Tibial artery (tissue), 4 donors: Measurements from ENCODE around the gene C19orf47.

ENCODE experiments used
- DNase-seq, 2 donors: peaks; one replicate each; pipeline ENCODE4 v3.0.0-alpha.2; 2019
- H3K27ac ChIP-seq, 2 donors: fragments of 200-600 bp; sonication (generic) in 1 of 2; 1 replicate in 1 of 2; 2 replicates in 1 of 2; pipeline ENCODE4 v1.5.1; 2018 to 2019; ENCODE audit warnings: mild to moderate bottlenecking in 1 of 2
- H3K27me3 ChIP-seq, 2 donors: fragments of 200-600 bp; sonication (generic) in 1 of 2; one replicate each; pipeline versions ENCODE4 v1.5.1 to v1.6.0; 2016 to 2019
- H3K36me3 ChIP-seq, 3 donors: fragments of 200-600 bp; sonication (generic) in 2 of 3; one replicate each; pipeline ENCODE4 v1.5.1; 2016 to 2019; ENCODE audit warnings: mild to moderate bottlenecking in 2 of 3
- H3K4me1 ChIP-seq, 4 donors: fragments of 200-600 bp; sonication (generic) in 2 of 4; 1 replicate in 3 of 4; 2 replicates in 1 of 4; pipeline ENCODE4 v1.5.1; 2016 to 2019
- H3K4me3 ChIP-seq, 2 donors: fragments of 200-600 bp; sonication (generic) in 1 of 2; 1 replicate in 1 of 2; 2 replicates in 1 of 2; pipeline ENCODE4 v1.5.1; 2018 to 2019; ENCODE audit warnings: mild to moderate bottlenecking in 2 of 2
- H3K9me3 ChIP-seq, 3 donors: fragments of 200-600 bp; sonication (generic) in 1 of 3; one replicate each; pipeline ENCODE4 v1.5.1; 2016 to 2019
- intact Hi-C: fragments of 100-400 bp; cut with DNase I; formaldehyde crosslinking; loops from one replicate; pipeline ENCODE4 v1.15.0; 2023; ENCODE audit warnings: low total_unique reads
- TF ChIP-seq, protein P1 (sequence below), 2 experiments: fragments of 200-600 bp in 1 of 2; fragments of 450-650 bp in 1 of 2; IDR thresholded peaks; one replicate each; pipeline ENCODE4 v1.5.1; 2017 to 2019; ENCODE audit warnings: antibody characterized with exemption in 2 of 2, mild to moderate bottlenecking in 1 of 2, moderate library complexity in 1 of 2

Gene C19orf47

DNA sequence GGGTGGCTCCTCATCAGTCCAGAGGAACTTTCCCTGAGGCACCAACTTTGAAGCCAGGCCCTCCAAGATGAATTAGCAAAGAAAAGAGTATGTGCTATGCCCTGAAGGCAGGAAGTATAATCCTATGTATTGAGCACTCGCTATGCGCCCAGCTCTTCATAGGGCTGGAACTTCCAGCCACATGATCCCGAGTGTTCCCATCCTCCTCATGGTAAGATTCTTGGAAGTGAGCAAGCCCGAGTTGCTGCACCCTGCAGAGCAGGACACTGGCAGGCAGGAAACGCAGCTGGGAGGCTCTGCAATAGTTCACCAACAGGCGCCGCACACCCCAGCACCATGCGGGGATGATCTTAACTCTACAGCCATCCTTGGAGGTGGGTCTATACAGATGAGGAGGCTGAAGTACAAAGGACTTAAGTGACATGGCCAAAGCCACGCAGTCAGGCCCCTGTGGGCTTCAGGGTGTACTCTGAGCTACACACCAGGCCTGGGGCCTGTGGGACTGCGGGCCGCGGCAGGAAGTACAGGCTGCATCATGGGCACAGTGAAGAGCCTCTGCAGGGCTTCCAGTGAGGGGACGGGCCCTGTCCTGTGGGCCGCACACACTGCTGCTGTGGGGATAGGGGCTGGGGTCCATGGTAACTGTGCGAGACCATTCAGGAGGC is 25.1 kb downstream of the C19orf47 start:
- Histone ChIP-seq H3K27ac (no peak overlapping the region), H3K9me3 (no peaks in the 10 kb centered on the region), H3K36me3 (peaks cover 74 to 96% (median 87%) of the 10 kb centered on the region in 3 donors), H3K27me3 (no peaks in the 10 kb centered on the region), H3K4me1 (peaks cover 0 to 7% (median 0%) of the 10 kb centered on the region in 4 donors), H3K4me3 (no peak overlapping the region)
- intact Hi-C loops: no loop called here
- no peak for DNase-seq
- TF ChIP-seq, protein P1, sequence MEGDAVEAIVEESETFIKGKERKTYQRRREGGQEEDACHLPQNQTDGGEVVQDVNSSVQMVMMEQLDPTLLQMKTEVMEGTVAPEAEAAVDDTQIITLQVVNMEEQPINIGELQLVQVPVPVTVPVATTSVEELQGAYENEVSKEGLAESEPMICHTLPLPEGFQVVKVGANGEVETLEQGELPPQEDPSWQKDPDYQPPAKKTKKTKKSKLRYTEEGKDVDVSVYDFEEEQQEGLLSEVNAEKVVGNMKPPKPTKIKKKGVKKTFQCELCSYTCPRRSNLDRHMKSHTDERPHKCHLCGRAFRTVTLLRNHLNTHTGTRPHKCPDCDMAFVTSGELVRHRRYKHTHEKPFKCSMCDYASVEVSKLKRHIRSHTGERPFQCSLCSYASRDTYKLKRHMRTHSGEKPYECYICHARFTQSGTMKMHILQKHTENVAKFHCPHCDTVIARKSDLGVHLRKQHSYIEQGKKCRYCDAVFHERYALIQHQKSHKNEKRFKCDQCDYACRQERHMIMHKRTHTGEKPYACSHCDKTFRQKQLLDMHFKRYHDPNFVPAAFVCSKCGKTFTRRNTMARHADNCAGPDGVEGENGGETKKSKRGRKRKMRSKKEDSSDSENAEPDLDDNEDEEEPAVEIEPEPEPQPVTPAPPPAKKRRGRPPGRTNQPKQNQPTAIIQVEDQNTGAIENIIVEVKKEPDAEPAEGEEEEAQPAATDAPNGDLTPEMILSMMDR (IDR thresholded peaks at IDR 0.05): no peak

DNA sequence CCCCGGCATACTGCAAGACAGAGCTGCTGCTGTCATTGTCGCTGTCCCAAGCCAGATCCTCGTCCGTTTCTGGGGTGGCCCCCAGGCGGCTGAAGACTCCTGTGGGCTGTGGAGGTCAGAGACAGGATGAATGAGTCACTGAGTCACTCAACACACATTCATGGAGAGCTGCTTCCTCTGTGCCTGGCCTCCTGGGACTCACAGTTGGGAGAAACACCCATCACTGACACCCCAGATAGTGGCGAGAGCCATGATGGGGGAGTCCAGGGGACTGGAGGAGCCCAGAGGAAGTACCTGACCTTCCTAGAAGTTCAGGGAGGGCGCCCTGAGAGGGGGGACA is 26.0 kb downstream of the C19orf47 start:
- H3K4me1 ChIP-seq: peaks cover 0 to 7% (median 0%) of the 10 kb centered on the region in 4 donors
- intact Hi-C loops: no loop called here
- no peak for DNase-seq

DNA sequence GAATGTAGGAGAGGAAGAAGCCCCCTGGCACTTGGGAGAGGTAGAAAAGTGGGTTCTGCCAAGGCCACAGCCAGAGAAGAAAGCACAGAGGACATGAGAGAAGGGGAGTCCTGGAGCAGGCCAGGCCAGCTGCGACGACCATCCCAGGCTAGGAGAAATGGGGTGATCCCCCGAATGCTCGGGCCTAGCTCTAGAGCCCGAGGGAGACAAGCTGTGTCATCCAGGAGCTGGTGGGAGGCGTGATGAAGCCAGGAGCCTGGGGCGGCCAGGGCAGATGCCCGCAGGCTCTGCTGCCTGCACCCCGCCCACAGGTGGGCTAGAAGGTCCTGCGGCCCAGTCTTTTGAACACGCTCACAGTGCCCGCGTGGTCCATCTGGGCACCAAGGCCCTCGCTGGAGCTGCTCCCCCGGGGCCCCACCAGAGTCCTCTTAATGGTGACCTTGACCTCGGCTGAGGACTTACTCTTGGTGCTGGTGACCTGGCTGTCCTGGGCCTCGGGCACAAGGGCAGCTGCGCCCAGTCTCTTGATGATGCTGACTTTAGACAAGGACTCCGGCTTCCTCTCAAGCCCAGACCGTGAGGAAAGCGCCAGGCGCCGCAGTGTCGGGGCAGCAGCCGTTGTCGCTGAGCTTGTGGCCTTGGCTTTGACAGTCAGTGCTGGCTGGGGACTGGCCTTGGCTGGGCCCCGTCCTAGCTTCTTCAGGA is 26.5 kb downstream of the C19orf47 start:
- TF ChIP-seq, protein P1 (IDR thresholded peaks at IDR 0.05): no peak
- no peak for DNase-seq
- Histone ChIP-seq H3K27me3 (no peaks in the 10 kb centered on the region), H3K36me3 (peaks cover 63 to 95% (median 75%) of the 10 kb centered on the region in 3 donors), H3K4me3 (no peak overlapping the region), H3K27ac (no peak overlapping the region), H3K4me1 (peaks cover 0 to 7% (median 0%) of the 10 kb centered on the region in 4 donors), H3K9me3 (no peaks in the 10 kb centered on the region)
- intact Hi-C loops: no loop called here

More for the DNA sequence above, 26.0 kb downstream of the C19orf47 start:
- no peaks in the 10 kb centered on the region for H3K9me3 ChIP-seq
- TF ChIP-seq, protein P1 (IDR thresholded peaks at IDR 0.05): no peak
- H3K27me3 ChIP-seq: no peaks in the 10 kb centered on the region
- H3K27ac ChIP-seq: no peak overlapping the region
- no peak overlapping the region for H3K4me3 ChIP-seq
- H3K36me3 ChIP-seq: peaks cover 66 to 96% (median 78%) of the 10 kb centered on the region in 3 donors

DNA sequence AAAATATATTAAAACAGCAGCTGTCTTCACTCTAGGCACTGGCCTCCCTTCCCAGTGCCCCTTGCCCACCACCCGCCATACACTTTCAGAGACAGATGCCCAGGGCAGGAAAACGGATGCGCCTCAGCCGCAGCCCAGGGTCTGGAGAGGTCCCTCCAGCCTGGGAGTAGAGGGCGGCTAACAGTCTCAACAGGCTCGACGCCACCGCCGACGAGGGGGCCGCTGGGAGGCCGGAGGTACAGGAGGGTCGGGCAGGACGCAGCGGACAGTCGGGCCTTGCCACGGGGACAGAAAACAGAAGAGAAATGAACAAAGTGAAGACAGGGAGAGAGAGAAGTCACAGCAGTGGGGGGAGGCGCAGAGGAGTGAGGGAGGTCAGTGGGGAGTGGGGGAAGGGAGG is 27.1 kb downstream of the C19orf47 start:
- peaks cover 0 to 8% (median 2%) of the 10 kb centered on the region in 4 donors for H3K4me1 ChIP-seq
- DNase-seq: no peak
- no peak overlapping the region for H3K4me3 ChIP-seq
- no peaks in the 10 kb centered on the region for H3K27me3 ChIP-seq
- no peaks in the 10 kb centered on the region for H3K9me3 ChIP-seq
- H3K27ac ChIP-seq: no peak overlapping the region
- TF ChIP-seq, protein P1 (IDR thresholded peaks at IDR 0.05): no peak
- intact Hi-C loops: no loop called here
- peaks cover 57 to 95% (median 68%) of the 10 kb centered on the region in 3 donors for H3K36me3 ChIP-seq

DNA sequence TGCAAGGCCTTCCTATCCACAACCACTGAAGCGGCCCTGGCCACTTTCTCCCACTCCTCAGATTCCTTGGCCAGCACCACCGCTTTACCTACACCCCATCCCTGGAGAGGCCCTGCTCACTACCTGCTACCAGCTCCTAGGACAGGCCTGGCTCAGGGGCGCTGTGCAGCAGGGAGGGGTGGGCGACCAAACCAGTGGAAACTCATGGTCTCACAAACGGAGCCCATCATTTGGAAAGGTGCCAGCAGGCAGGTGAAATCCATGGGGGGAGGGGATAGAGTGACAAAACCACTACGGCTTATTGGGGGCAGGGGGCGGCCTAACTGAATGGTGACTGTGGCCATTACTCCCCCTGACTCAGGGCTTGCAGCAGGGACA is 27.6 kb downstream of the C19orf47 start:
- peaks cover 0 to 10% (median 5%) of the 10 kb centered on the region in 4 donors for H3K4me1 ChIP-seq
- no peaks in the 10 kb centered on the region for H3K9me3 ChIP-seq
- intact Hi-C loops: no loop called here
- H3K27me3 ChIP-seq: no peaks in the 10 kb centered on the region
- no peak for DNase-seq
- H3K36me3 ChIP-seq: peaks cover 51 to 91% (median 63%) of the 10 kb centered on the region in 3 donors
- TF ChIP-seq, protein P1 (IDR thresholded peaks at IDR 0.05): no peak
- no peak overlapping the region for H3K4me3 ChIP-seq
- no peak overlapping the region for H3K27ac ChIP-seq
